HL-60/S4 (cell line): Measurements from ENCODE around the gene RHAG.
"Not testable (repeated sequence)": the region's sequence is repeated elsewhere in the genome, so short reads cannot be mapped to it uniquely, and the experiment has no call there.

Source experiments
- in situ Hi-C: fragments of 300-500 bp; cut with MboI; formaldehyde crosslinking; loops from 2 replicates; pipeline ENCODE4 v1.14.3; 2022; ENCODE audit warnings: low sequenced_read_pairs

Gene RHAG

DNA sequence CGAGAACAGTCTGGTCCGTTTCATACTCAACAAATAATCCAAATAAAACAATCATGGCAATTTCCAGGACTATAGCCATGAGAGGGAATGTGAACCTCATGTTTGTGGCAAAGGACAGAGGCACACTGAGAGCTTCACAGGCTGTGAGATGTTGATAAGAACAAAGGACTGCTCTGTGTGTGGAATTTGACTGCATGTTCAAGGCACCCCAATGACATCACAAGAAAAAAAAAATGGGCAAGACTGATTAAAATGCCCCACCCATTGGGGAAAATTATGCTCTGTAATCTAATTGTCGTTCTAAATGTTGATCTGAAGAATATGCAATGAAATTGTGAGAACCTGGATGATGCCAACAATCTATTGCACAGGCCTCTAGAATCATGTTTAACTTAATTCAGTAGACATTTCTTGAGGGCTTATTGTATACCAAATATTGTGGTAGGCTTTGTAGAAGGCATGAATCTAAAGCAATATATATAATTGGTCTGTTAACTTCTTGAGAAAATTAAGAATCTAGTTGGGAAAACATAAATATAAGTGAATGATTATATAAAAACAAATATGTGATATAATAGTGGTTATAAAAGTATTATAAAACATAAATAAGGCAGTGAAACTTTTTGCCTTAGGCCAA is at the start of gene RHAG:
TSS of gene RHAG (minus strand) at position 127 of the 637 bp plus-strand sequence. CDS start at position 100, 27 bp downstream.
- in situ Hi-C loops: no loop called here

DNA sequence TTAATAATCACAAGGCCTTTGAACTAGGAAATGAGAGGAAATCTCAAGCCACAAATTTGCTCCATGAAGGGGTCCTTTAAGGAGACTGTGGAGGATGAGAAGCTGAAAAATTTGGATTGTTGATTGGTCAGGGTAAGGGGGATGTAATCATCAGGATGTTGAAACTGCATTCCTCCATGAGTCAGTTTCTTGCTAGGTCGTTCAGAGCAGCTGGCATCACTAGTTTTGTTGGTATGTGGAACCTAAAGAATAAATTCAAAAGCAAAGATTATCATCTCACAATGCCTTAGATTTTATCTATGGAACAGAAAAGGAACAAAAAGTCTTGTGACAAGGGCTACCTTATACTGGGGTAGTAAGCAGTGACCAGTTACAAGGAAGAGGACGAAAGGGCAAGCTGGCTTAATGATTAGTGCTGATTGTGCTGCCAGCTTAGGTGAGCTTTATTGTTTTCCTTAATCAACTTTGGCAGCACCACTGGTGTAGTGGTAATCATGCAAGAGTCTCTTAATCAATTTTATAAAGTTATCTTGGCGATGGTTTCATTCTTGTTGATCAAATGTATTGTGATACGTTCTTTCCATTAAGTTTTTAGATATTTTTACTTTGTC is 40.1 kb upstream of the RHAG start:
- in situ Hi-C loops: no loop called here

DNA sequence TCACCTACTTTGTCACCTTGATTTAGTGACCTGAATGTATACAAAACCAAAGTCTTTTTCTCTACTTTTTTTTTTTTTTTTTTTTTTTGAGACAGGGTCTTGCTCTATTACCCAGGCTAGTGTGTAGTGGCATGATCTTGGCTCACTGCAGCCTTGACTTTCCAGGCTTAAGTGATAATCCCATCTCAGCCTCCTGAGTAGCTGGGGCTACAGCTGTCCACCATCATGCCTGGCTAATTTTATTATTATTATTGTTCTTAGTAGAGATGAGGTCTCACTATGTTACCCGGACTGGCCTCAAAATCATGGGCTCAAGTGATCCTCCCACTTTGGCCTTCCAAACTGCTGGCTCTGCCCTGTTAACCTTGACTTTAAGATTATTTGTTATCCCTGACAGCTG is 39.2 kb upstream of the RHAG start:
- in situ Hi-C loops: no loop called here

DNA sequence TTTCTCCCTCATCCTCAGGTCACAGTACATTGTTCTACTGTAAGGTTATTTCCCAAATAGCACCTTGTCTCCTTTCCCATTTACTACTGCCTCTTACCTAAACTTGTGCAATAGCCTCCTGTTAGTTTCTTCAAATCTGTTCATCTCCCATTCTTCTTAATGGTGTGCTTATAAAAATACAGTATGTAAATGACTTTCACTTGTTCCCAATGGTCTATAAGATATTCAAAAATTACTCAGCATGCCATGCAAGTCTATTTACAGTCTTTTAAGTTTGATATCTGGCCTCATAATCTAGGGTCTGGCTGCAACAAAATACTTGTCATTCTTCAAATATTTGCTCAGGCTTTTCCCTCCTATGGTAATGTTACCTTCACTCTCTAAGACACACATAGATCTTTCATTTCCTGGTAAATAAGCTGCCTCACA is 31.5 kb upstream of the RHAG start:
- in situ Hi-C loops: no loop called here

DNA sequence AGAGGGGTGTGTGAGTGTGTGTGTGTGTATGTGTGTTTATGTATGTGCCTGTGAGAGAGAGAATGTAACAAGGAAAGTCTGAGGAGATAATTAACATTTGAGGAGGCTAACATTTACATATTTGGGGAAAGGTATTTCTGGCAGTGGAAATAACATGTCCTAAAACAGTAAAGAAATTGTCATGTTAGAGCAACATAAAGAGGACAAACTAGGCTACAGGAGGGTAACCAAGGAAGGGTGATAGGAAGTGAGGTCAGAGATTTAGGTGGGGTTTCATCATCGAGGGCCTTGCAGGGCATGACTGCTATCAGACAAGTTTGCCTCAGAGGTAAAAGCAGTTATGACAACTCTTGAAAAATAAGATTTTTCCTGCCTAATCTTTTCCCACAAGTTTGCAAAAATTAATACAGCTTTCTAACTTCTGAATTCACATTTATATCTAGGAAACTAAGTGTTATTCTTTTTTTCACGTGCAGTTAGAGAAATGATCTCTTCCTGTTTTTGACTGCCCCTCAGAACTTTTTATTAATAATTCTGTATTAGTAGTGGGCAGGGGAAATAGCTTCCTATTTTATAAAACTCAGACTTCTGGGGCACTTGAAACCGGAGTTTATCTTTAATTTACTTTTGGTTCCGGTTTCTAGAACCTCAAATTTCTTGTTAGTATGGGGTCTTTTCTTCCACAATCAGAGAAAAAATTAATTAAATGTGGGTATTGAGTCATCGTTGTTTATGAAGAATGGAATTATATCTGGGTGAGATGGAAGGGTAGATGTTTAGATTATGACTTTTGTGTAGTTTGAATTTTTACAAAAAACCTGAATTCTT is 30.5 kb upstream of the RHAG start:
- in situ Hi-C loops: no loop called here

DNA sequence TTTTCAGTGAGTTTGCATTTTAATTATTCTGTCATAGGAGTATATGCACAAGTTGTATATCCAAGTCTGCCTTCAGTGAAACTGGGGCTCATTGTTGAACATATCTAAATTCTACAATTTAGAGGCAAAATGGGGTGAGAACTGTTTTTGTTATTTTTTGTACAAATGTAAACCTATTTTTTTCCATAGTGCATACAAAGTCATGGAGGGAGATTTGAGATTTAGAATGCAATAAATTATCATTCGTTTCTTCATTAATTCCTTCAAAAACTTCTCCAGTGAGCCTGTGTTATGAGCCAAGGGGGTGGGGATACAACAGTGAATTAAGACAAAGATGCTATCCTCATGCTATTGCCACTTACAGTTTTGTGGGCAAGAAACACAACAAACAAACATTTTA is 29.8 kb upstream of the RHAG start:
- in situ Hi-C loops: no loop called here

DNA sequence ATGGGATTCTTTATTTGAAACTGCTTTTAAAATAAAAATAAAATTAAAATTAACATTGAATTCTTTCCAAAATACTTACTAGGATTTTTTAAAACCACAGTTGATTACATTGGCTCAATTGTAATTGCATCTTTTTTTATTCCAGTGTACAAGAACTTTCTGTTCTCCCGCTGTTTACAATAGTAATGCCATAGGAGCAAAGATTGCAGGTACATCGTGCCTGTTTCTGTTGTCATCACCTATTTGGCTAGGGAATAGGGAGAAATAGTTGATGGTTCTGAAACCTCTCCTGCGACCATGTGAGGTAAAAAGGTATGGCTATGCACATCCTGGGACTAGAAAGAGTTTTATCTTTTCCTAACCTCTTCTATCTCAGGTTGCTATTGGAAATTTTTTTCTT is 28.2 kb upstream of the RHAG start:
- in situ Hi-C loops: no loop called here

DNA sequence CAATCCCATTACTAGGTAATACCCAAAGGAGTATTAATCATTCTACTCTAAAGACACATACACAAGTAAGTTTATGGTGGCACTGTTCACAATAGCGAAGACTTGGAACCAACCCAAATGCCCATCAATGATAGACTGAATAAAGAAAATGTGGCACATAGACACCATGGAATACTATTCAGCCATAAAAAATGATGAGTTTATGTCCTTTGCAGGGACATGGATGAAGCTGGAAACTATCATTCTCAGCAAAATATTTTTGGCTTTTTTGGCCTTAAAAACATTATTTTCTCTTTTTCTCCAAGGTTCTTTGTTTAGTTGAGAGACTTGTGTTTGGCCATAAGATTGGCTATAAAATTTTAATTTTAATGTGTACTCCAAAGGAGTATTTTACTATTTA is 27.4 kb upstream of the RHAG start:
- in situ Hi-C loops: not testable (repeated sequence)

DNA sequence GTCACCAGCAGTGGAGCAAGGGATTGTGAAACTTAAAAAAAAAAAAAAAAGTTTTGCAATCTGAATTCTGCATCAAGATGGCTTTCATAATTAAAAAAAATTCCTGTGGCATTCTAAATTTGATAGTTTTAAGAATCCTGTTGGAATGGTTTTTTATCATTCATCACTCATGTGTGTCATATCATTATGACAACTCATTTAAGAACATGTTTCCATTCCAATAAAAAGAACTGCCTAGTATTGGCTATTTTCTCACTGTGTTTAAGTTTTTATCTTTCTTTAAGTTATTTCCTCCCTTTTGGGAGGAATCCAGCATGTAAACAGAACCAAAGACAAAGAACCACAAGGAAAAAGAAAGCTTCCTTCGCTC is 26.2 kb upstream of the RHAG start:
- in situ Hi-C loops: no loop called here

DNA sequence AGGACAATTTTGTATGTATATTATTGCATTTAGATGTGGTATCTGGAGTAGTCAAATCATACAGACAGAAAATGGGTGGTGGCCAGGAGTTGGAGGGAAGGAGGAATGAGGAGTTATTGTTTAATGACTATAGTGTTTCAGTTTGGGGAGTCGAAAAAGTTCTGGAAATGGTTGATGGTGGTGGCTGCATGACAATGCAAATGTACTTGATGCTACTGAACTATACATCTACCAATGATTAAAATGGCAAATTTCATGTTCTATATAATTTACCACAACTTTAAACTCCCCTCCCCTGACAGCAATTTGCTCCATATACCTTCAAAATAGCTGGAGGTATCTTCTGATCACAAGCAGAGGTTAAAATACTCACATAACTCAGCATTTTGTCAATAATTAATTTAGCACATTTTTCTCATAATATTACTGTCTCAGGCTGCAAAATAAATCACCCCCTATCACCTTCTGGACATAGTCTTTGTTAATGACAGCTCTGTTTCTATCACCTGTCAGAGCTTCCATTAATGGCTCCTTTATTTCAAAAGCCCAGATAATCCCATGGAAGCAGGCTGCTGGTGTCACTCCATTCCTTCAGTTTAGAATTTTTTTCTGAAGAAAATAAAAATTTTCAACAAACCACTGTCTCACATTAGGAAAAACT is 25.7 kb upstream of the RHAG start:
- in situ Hi-C loops: no loop called here

DNA sequence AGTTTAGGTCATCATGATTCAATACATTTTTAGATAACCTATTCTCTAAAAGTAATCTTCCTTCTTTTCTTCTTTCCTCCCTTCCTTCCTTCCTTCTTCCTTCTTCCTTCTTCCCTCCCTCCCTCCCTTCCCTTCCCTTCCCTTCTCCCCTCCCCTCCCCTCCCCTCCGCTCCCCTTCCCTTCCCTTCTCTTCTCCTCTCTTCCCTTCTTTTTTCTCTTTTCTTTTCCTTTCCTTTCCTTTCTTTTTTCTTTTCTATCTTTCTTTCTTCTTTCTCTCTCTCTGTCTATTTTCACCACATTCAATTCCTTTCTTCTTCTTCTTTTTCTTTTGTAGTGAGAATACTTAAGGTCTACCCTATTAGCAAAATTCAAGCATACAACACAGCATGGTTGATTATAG is 17.3 kb upstream of the RHAG start:
- in situ Hi-C loops: no loop called here

DNA sequence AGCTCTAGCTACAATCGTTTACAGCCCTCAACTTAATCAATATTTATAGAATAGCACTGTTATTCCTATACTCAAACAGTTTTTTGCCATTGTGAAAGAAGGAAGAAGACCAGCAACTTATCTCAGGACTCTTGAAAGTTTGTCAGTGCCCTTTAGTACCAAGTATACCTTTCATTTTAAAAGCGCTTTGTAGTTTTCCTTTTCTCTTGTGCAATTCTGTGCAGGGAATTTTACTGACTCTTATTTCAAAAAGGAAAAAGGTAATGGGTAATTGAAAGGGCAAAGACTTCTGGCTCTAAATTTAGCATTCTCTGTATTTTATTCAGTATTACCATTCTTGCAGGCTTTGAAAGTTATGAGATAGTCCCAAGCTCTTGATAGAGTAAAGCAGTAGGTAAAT is 16.8 kb upstream of the RHAG start:
- in situ Hi-C loops: no loop called here

DNA sequence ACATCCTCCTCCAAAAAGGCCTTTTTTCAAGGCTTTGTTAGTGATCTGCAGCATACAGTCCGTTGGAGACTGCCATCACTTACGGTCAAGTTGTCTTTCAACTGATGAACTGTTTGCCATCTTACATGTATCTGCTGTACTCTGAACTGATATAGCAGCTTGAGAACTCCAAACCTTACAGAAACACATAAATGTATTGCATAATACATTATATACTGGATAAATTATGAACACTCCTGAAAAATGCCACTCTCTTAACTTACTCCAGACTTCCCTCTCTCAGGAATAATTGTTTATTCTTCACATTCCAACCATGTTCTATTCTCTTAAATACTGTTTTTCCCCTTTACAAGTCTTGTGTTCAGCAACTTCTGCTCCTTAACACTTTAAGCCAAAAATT is 14.6 kb upstream of the RHAG start:
- in situ Hi-C loops: no loop called here

DNA sequence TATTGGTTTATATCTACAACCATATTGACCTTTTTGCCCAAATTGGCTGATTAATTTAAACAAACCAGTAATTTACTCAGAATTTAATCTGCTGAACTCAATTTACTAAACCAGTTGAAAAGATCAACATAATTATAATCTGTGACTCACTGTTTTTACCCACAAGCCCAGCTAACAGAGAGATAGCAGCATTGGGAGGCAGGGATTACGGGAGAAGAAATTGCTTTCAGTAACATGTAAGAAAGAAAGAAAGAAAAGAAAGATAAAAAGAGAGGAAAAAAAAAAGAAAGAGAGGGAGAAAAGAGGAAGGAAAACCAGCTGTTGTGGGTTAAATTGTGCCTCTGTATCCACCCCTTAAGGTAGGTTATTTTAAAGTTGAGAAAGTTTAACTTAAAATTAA is 13.3 kb upstream of the RHAG start:
- in situ Hi-C loops: no loop called here

DNA sequence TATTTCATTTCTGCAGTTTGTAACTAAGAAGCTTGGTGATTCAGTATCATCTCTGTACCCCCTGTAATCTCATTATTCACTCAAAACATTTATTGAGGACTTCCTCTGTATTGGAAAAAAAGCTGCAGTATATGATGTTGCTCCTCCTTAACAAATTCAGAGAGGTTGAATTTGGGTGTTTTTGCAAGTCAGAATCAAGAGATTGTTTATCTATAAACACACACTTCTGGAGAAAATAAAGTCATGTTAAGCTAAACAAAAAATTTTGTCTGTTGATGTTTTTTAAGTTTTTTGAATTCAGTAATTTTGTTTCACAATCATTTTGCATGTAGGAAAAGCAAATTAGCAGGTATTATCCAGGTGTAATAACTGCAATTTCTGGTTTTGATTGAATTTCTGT is 11.4 kb upstream of the RHAG start:
- in situ Hi-C loops: no loop called here

DNA sequence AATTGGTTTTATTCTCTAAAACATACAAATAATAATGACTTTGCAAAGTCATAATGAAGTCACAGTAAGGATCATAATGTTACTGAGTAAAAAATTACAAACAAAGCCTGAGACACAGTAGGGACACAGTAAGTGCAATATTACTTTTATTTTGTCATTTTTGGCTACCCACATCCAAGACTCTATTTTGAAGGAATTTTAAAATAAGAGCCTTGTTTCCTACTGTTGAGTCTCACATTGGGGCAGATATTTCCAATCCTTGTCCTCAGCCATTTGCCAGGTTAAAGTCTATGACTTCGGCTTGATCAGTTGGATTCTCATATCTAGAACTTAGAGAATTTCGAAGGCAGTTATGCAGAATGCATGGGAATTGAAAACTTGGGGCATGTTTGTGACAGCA is 10.8 kb upstream of the RHAG start:
- in situ Hi-C loops: no loop called here

DNA sequence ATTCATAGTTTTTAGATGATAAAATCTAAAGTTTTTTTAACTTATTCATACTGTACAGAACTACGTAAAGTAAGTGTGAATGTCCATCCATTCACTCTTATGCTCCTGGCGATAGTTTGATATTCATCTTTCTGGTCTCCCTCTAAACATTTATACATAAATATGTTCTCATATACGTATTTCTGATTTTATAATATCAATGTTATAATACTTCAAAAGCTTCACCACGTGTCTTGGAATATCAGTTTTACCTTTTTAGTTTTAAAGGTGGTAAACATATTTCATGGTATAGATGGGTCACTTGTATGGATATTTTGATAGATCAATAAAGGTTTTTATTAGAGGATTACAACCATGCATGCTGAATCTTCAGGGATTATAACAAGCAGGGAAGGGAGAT is 10.3 kb upstream of the RHAG start:
- in situ Hi-C loops: no loop called here

DNA sequence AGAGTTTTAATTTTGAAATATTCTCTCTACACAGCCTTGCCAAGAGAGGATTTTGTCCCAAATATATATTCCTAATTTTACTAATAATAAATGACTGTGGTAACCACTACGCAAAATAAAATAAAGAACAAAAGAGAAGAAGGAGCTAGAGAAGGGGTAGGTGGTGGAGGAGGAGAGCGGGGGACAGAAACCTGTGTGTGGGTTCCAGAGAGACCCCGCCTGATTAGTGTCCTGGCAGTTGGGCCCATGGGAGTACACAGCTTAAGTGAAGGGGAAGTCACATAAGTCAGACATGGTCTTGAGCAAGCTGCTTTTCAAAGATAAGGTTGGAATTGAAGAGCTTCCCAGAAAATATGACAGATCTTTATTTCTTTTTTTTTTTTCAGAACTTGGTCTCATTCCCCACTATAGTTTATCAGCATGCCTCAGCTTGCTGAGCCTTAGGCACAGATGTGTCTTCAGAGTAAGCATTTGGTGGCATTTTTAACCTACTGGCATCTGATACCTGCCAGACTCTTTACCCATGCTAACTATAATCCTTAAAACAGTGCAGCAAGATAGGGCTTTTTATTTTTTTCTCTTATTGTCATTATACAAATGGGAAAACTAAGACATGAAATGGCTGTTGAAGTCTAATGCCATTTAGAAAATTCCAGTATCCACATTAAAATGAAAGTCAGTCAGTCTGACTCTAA is 9.6 kb upstream of the RHAG start:
- in situ Hi-C loops: no loop called here

DNA sequence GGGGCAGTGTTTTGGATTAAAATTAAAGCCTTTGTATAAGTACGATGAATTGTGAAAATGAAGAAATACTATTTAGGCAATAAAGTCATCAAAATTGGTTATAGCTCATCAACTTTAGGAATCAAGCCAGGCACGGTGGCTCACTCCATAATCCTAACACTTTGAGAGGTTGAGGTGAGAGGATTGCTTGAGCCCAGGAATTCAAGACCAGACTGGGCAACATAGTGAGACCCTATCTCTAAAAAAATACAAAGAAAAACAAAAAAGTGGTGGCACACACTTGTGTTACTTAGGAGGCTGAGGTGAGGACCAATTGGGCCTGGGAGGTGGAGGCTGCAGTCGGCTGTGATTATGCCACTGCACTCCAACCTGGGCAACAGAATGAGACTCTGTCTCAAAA is 8.5 kb upstream of the RHAG start:
- in situ Hi-C loops: no loop called here

DNA sequence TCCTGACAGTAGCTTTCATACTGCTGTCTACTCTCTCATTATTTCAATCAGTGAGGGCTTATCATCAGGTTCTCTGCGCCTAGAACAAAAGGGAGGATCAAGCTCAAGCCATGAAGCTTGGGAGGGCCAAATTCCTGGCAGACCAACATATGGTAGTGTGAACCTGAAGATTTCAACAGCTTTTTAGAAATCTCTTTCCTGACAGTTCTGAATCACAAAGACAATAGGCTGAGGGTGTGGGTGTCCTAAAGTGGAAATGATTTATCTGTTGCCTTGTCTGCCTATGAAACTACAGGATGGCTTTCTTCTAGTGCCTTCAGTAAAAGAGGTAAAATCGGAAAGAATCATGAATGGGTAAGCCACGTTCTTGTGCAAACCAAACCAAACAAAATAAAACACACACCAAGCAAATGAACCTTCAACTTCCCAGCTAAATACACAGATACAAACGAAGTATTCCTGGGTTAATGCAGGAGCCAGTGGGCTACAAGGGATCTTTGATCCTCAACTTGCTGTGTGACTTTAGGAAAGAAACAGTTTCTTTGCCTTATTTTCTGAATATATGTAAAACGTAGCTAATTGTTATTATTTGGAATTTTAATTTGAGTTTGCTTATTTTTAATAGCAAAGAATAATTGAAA is 2.7 kb upstream of the RHAG start:
- in situ Hi-C loops: no loop called here

DNA sequence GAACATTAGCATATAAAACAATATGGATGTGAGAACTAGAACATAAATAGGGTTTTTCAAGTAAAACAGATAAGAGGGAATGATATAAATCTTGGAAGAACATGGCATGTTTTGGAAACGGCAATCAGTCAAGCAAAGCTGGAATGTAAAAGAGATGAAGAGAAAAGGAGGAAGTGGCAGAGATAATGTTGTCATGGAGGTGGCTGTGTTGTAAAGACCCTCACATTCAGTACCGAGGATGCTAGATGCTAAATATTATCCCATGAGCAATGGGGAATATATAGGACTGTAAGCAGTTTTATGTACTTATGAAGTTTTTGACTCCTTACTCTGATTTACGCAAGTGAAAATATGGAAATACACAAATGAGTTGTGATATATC is 702 bp upstream of the RHAG start:
- in situ Hi-C loops: no loop called here
